Activated CD4-positive, alpha-beta memory T cell treated with anti-CD3 and anti-CD28 coated beads for 36 hours (primary cell): ENCODE measurements around the gene TMEM178A. TPM values are rescaled to one million over a fixed set of nuclear protein-coding genes. Genes with fewer than 3 reads are reported as not detected.

Experiments used
- CTCF ChIA-PET: fragments of 350-600 bp; sonication (Branson Sonifier 250); formaldehyde crosslinking; loops from one replicate; lab custom pipeline; 2021; ENCODE audit warnings: antibody characterized with exemption, inconsistent platforms; lab: Charles Lee
- POLR2A ChIA-PET: fragments of 350-600 bp; sonication (Branson Sonifier 250); formaldehyde crosslinking; loops from one replicate; lab custom pipeline; 2021; ENCODE audit warnings: antibody characterized with exemption; lab: Charles Lee
- DNase-seq: peaks from one replicate; pipeline ENCODE4 v3.0.0-alpha.2; 2020
- H3K27ac Mint-ChIP-seq: one replicate; pipeline ENCODE4 v1.8.0; 2021; ENCODE audit warnings: mixed read lengths
- H3K27me3 Mint-ChIP-seq: one replicate; pipeline ENCODE4 v1.8.0; 2021; ENCODE audit warnings: mixed read lengths
- H3K36me3 Mint-ChIP-seq: one replicate; pipeline ENCODE4 v1.8.0; 2021; ENCODE audit warnings: mixed read lengths
- H3K4me1 Mint-ChIP-seq: one replicate; pipeline ENCODE4 v1.8.0; 2021; ENCODE audit warnings: low read depth, mixed read lengths
- H3K4me3 Mint-ChIP-seq: one replicate; pipeline ENCODE4 v1.8.0; 2021; ENCODE audit warnings: mild to moderate bottlenecking, mixed read lengths
- H3K9me3 Mint-ChIP-seq: one replicate; pipeline ENCODE4 v1.8.0; 2021; ENCODE audit warnings: mixed read lengths
- intact Hi-C: fragments of 100-400 bp; cut with micrococcal nuclease; formaldehyde crosslinking; loops from one replicate; pipeline ENCODE4 v1.15.1; 2023
- total RNA-seq, 2 experiments: library from RNA; stranded (reverse); gene quantifications; one replicate each; pipeline ENCODE4 v1.2.3, GENCODE V29; 2021

TMEM178A gene
- total RNA-seq, 2 experiments from 2014 or later = 0.29 to 0.48 TPM

DNA sequence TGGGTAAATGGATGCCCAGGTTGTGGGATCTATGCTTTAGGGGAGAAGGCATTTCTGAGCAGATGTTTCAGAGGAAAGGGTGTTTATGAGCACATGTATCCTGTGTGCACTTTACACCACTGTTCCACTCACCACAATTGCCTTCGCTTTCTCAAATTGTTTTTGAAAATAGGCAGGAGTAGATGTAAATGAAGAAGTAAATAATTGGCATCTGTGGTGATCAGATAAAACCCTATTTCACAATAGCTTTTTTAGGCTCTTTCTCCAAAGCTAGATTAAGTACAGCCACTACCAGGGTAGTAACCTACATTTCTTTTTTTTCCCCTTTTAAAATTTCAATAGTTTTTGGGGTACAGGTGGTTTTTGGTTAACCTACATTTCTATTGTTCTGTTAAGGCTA, 40.6 kb downstream of the TMEM178A start:
- Mint-ChIP-seq H3K27me3 (peaks cover 19% of the 10 kb centered on the region), H3K9me3 (peaks cover 11% of the 10 kb centered on the region), H3K4me1 (no peaks in the 10 kb centered on the region), H3K27ac (no peak overlapping the region), H3K36me3 (no peaks in the 10 kb centered on the region), H3K4me3 (no peak overlapping the region)
- POLR2A ChIA-PET = no interaction called here
- CTCF ChIA-PET = no interaction called here
- DNase-seq = no peak
- intact Hi-C loops = no loop called here

- ChIA-PET POLR2A (no interaction called here), CTCF (interaction anchor here (0.6 kb wide), 1 partner anchor 288 kb away, joined by 4 read pairs; no protein-coding TSS in a partner anchor)
- Mint-ChIP-seq H3K27ac (no peak overlapping the region), H3K9me3 (peaks cover 4% of the 10 kb centered on the region), H3K36me3 (no peaks in the 10 kb centered on the region), H3K4me3 (no peak overlapping the region), H3K4me1 (no peaks in the 10 kb centered on the region), H3K27me3 (peaks cover 19% of the 10 kb centered on the region)
- intact Hi-C loops = no loop called here
- DNase-seq = no peak
Measured at GRCh38 chr2:39706945-39707344, 41.2 kb downstream of the TMEM178A start.

- POLR2A ChIA-PET = no interaction called here
Measured at GRCh38 chr2:39708003-39708402, 42.3 kb downstream of the TMEM178A start.

GRCh38 chr2:39710807-39711206, 45.1 kb downstream of the TMEM178A start:
- POLR2A ChIA-PET = no interaction called here
- Mint-ChIP-seq H3K36me3 (no peaks in the 10 kb centered on the region), H3K27ac (no peak overlapping the region), H3K4me1 (no peaks in the 10 kb centered on the region), H3K4me3 (no peak overlapping the region), H3K27me3 (peaks cover 11% of the 10 kb centered on the region), H3K9me3 (no peaks in the 10 kb centered on the region)
- CTCF ChIA-PET = no interaction called here
- DNase-seq = no peak
- intact Hi-C loops = no loop called here

More at GRCh38 chr2:39708003-39708402, 42.3 kb downstream of the TMEM178A start:
- Mint-ChIP-seq H3K27ac (no peak overlapping the region), H3K4me1 (no peaks in the 10 kb centered on the region), H3K27me3 (peaks cover 19% of the 10 kb centered on the region), H3K4me3 (no peak overlapping the region), H3K9me3 (no peaks in the 10 kb centered on the region), H3K36me3 (no peaks in the 10 kb centered on the region)
- CTCF ChIA-PET = interaction anchor here (0.8 kb wide), 1 partner anchor 329 kb away, joined by 3 read pairs; no protein-coding TSS in a partner anchor
- no peak for DNase-seq
- intact Hi-C loops = no loop called here

DNA sequence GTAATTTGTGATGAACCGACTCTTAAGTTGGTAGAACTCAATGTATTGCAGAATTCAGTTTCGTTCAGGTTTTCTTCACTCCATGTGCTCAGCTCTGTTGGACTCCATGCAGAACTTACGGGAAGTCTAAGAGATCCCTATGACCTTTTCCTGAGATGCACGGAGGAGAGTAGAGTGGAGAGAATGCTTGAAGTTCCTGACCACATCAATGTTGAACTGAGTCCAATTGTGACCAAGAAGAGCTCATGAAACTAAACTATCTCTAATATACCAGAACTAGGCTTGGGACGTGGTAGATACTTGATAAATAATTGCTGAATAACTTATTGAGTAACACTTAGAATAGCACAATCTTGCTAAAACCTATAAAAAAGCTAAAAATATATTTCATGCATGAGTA, 47.2 kb downstream of the TMEM178A start:
- no peaks in the 10 kb centered on the region for H3K9me3 Mint-ChIP-seq
- intact Hi-C loops = no loop called here
- ChIA-PET POLR2A (no interaction called here), CTCF (no interaction called here)
- H3K27ac Mint-ChIP-seq = no peak overlapping the region
- peaks cover 7% of the 10 kb centered on the region for H3K27me3 Mint-ChIP-seq
- no peak for DNase-seq
- no peak overlapping the region for H3K4me3 Mint-ChIP-seq
- H3K4me1 Mint-ChIP-seq = no peaks in the 10 kb centered on the region
- H3K36me3 Mint-ChIP-seq = no peaks in the 10 kb centered on the region

GRCh38 chr2:39715095-39715494, 49.4 kb downstream of the TMEM178A start:
- no peaks in the 10 kb centered on the region for H3K9me3 Mint-ChIP-seq
- H3K4me3 Mint-ChIP-seq = no peak overlapping the region
- intact Hi-C loops = no loop called here
- no peaks in the 10 kb centered on the region for H3K4me1 Mint-ChIP-seq
- ChIA-PET CTCF (interaction anchor here (1.0 kb wide), 1 partner anchor 11 kb away, joined by 3 read pairs; no protein-coding TSS in a partner anchor), POLR2A (no interaction called here)
- H3K27me3 Mint-ChIP-seq = peaks cover 4% of the 10 kb centered on the region
- H3K36me3 Mint-ChIP-seq = no peaks in the 10 kb centered on the region
- DNase-seq = no peak
- H3K27ac Mint-ChIP-seq = no peak overlapping the region

DNA sequence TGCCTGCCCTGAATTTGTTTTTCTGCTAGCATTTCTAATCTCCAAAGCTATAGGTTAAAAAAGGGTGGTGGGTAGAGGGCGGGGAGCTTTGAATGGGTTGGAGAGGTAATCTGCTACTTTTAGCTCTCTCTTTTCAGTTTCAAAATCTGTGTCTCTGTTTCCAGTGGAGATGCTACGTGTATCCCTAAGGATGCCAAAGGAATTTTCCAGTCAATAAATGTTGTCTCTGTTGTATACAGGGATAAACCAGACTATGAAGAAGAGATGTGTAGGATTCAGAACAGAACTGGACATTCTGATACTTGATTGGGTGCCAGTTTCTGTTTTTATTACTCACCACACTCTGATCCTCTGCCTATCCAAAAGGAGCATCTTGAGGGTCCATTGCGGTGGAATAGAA, 50.1 kb downstream of the TMEM178A start:
- no peak overlapping the region for H3K4me3 Mint-ChIP-seq
- peaks cover 5% of the 10 kb centered on the region for H3K27me3 Mint-ChIP-seq
- H3K36me3 Mint-ChIP-seq = no peaks in the 10 kb centered on the region
- DNase-seq = no peak
- no peaks in the 10 kb centered on the region for H3K9me3 Mint-ChIP-seq
- POLR2A ChIA-PET = no interaction called here
- H3K4me1 Mint-ChIP-seq = no peaks in the 10 kb centered on the region
- no peak overlapping the region for H3K27ac Mint-ChIP-seq
- intact Hi-C loops = no loop called here
- CTCF ChIA-PET = no interaction called here

GRCh38 chr2:39717067-39717466, 51.4 kb downstream of the TMEM178A start:
- intact Hi-C loops = no loop called here
- no peak for DNase-seq
- no peaks in the 10 kb centered on the region for H3K9me3 Mint-ChIP-seq
- no peak overlapping the region for H3K27ac Mint-ChIP-seq
- H3K4me3 Mint-ChIP-seq = no peak overlapping the region
- H3K36me3 Mint-ChIP-seq = no peaks in the 10 kb centered on the region
- ChIA-PET CTCF (no interaction called here), POLR2A (no interaction called here)
- no peaks in the 10 kb centered on the region for H3K4me1 Mint-ChIP-seq
- H3K27me3 Mint-ChIP-seq = peaks cover 6% of the 10 kb centered on the region

DNA sequence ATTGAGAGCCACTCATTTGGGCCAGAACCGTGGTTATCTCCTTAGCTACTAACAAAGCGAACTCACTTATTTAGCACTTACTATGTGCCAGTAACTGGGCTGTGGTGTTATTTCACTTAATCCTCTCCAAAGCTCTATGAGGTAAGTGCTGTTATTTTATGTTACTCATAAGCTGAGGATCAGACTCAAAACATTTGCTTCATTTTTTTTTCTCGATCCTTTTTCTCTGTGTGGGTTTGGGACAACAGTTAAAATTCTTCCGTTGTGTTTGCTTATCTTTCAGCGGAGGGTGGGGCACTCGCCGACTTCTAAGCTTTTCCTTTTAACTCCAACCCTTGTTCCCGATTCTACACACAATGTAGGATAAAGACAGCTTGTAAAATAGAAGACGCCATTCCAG, 52.8 kb downstream of the TMEM178A start:
- DNase-seq = no peak
- POLR2A ChIA-PET = no interaction called here
- Mint-ChIP-seq H3K4me1 (no peaks in the 10 kb centered on the region), H3K36me3 (no peaks in the 10 kb centered on the region), H3K9me3 (no peaks in the 10 kb centered on the region), H3K27ac (no peak overlapping the region), H3K27me3 (peaks cover 6% of the 10 kb centered on the region), H3K4me3 (no peak overlapping the region)
- CTCF ChIA-PET = interaction anchor here (1.4 kb wide), 1 partner anchor 11 kb away, joined by 7 read pairs; no protein-coding TSS in a partner anchor
- intact Hi-C loops = no loop called here

DNA sequence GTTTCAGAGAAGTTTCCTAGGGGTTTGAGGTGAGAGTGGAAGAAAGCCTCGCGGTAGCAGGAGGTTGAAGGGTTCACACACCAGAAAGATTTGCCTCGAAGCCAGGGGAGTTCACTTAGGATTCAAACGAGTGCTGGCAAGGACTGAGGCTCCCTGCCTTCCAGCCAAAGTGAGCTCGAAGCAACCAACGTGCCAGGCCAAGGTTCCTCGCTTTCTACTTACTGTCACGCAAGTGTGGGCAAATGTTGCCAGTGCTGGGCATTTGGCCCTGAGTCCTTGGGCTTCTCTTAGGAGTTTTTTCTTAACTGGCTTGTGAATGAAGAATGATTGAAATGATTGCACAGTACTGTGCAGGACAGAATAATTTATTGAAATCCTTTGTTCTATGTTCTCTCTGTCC, 53.6 kb downstream of the TMEM178A start:
- Mint-ChIP-seq H3K27me3 (peaks cover 6% of the 10 kb centered on the region), H3K36me3 (no peaks in the 10 kb centered on the region), H3K4me3 (no peak overlapping the region), H3K9me3 (no peaks in the 10 kb centered on the region), H3K4me1 (no peaks in the 10 kb centered on the region), H3K27ac (no peak overlapping the region)
- ChIA-PET CTCF (interaction anchor here (1.4 kb wide), 1 partner anchor 10 kb away, joined by 7 read pairs; no protein-coding TSS in a partner anchor), POLR2A (no interaction called here)
- DNase-seq = no peak
- intact Hi-C loops = no loop called here

- Mint-ChIP-seq H3K4me1 (no peaks in the 10 kb centered on the region), H3K4me3 (no peak overlapping the region), H3K36me3 (no peaks in the 10 kb centered on the region), H3K27me3 (peaks cover 9% of the 10 kb centered on the region), H3K9me3 (no peaks in the 10 kb centered on the region), H3K27ac (no peak overlapping the region)
- intact Hi-C loops = loop anchor here (10.0 kb wide), 1 partner anchor 476 kb away; the partner anchor contains the start of gene CDKL4
- POLR2A ChIA-PET = no interaction called here
- no peak for DNase-seq
- CTCF ChIA-PET = no interaction called here
Measured at GRCh38 chr2:39720970-39721369, 55.3 kb downstream of the TMEM178A start.

- H3K27me3 Mint-ChIP-seq = peaks cover 9% of the 10 kb centered on the region
- no peaks in the 10 kb centered on the region for H3K36me3 Mint-ChIP-seq
- no peaks in the 10 kb centered on the region for H3K9me3 Mint-ChIP-seq
- ChIA-PET CTCF (no interaction called here), POLR2A (no interaction called here)
- intact Hi-C loops = loop anchor here (10.0 kb wide), 1 partner anchor 479 kb away; the partner anchor contains the start of gene CDKL4
- H3K4me3 Mint-ChIP-seq = no peak overlapping the region
- H3K4me1 Mint-ChIP-seq = peaks cover 6% of the 10 kb centered on the region
- no peak overlapping the region for H3K27ac Mint-ChIP-seq
- DNase-seq = no peak
Measured at GRCh38 chr2:39723497-39723896, 57.8 kb downstream of the TMEM178A start.
